ENCODE results near the gene TMEM59. TPM values are rescaled to one million over a fixed set of nuclear protein-coding genes. Genes with fewer than 3 reads are reported as not detected.
"Not testable (repeated sequence)": the region's sequence is repeated elsewhere in the genome, so short reads cannot be mapped to it uniquely, and the experiment has no call there.

TMEM59 gene
- total and polyA plus RNA-seq, 8 donors, result 235 to 468 (median 327) TPM

DNA sequence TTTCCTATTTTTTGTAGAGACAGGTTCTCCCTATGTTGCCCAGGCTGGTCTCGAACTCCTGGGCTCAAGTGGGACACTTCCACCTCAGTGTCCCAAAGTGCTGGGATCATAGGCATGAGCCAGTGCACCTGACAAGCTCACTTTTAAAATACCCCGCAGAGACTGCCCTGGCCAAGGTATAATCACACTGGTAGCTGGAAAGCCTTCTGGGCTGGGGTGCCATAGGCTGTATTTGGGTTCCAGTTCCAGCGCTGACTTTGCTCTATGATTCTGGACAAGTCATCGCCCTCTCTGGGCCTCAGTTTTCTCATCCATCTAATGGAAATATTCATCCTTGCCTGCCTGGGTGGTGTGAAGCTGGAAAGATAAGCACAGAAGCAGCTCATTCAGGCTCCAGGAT is 45.4 kb downstream of the TMEM59 start:
- H3K4me1 ChIP-seq, result no peaks in the 10 kb centered on the region
- H3K36me3 ChIP-seq, result no peaks in the 10 kb centered on the region
- no peak overlapping the region for H3K27ac ChIP-seq
- H3K9me3 ChIP-seq, result no peaks in the 10 kb centered on the region
- H3K27me3 ChIP-seq, result peaks cover 0 to 21% of the 10 kb centered on the region in 2 donors
- no peak for DNase-seq
- no peak overlapping the region for H3K4me3 ChIP-seq
- intact Hi-C loops (cut with DNase I), result no loop called here
- TF ChIP-seq, protein P1, sequence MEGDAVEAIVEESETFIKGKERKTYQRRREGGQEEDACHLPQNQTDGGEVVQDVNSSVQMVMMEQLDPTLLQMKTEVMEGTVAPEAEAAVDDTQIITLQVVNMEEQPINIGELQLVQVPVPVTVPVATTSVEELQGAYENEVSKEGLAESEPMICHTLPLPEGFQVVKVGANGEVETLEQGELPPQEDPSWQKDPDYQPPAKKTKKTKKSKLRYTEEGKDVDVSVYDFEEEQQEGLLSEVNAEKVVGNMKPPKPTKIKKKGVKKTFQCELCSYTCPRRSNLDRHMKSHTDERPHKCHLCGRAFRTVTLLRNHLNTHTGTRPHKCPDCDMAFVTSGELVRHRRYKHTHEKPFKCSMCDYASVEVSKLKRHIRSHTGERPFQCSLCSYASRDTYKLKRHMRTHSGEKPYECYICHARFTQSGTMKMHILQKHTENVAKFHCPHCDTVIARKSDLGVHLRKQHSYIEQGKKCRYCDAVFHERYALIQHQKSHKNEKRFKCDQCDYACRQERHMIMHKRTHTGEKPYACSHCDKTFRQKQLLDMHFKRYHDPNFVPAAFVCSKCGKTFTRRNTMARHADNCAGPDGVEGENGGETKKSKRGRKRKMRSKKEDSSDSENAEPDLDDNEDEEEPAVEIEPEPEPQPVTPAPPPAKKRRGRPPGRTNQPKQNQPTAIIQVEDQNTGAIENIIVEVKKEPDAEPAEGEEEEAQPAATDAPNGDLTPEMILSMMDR (IDR thresholded peaks at IDR 0.05), result no peak
- ATAC-seq, result no peak

DNA sequence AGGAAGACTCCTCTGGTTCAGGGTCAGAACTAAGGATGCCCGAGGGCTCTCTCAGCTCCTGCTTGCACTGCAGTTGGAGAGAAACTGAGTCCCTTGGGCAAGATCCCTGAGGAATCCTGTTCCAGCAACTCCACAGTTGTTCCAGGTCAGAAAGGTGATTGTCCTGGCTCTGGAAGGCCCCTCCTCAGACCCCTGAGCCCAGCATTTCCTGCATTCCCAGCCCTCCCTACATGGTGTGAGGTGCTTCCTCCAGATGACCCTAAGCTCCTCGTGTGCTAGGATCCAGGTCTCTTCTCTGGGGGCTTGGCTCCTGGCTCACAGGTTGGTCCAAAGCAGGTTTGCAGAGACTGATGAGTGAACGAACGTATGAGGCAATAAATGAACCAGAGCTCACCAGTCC is 46.5 kb downstream of the TMEM59 start:
- TF ChIP-seq, protein P1 (IDR thresholded peaks at IDR 0.05), result no peak
- H3K9me3 ChIP-seq, result no peaks in the 10 kb centered on the region
- no peak overlapping the region for H3K27ac ChIP-seq
- H3K27me3 ChIP-seq, result peaks cover 0 to 16% of the 10 kb centered on the region in 2 donors
- H3K4me1 ChIP-seq, result no peaks in the 10 kb centered on the region
- ATAC-seq (no peak), DNase-seq (no peak)
- intact Hi-C loops (cut with DNase I), result no loop called here
- H3K36me3 ChIP-seq, result no peaks in the 10 kb centered on the region
- no peak overlapping the region for H3K4me3 ChIP-seq

DNA sequence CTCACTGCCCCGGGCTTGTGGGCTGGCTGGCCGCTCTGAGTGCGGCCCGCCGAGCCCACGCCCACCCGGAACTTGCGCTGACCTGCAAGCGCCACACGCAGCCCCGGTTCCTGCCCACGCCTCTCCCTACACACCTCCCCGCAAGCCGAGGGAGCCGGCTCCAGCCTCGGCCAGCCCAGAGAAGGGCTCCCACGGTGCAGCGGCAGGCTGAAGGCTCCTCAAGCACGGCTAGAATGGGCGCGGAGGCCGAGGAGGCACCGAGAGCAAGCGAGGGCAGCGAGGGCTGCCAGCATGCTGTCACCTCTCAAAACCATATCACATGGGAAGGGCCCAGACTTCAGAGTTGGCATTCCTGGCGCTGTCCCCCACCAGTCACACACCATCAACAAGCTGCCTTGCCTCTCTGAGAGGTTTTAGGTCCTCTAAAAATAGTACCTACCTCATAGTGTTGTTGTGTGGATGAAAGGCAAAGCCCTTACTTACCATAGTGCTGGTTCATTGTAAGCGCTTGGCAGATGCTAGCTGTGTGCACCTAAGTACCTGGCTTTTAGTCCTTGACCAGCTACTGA is 48.4 kb downstream of the TMEM59 start:
- intact Hi-C loops (cut with DNase I), result no loop called here
- peaks cover 0 to 15% of the 10 kb centered on the region in 2 donors for H3K27me3 ChIP-seq
- no peak overlapping the region for H3K27ac ChIP-seq
- TF ChIP-seq, protein P1 (IDR thresholded peaks at IDR 0.05), result no peak
- no peaks in the 10 kb centered on the region for H3K9me3 ChIP-seq
- ATAC-seq (no peak), DNase-seq (no peak)
- no peak overlapping the region for H3K4me3 ChIP-seq
- H3K36me3 ChIP-seq, result no peaks in the 10 kb centered on the region
- H3K4me1 ChIP-seq, result no peaks in the 10 kb centered on the region

DNA sequence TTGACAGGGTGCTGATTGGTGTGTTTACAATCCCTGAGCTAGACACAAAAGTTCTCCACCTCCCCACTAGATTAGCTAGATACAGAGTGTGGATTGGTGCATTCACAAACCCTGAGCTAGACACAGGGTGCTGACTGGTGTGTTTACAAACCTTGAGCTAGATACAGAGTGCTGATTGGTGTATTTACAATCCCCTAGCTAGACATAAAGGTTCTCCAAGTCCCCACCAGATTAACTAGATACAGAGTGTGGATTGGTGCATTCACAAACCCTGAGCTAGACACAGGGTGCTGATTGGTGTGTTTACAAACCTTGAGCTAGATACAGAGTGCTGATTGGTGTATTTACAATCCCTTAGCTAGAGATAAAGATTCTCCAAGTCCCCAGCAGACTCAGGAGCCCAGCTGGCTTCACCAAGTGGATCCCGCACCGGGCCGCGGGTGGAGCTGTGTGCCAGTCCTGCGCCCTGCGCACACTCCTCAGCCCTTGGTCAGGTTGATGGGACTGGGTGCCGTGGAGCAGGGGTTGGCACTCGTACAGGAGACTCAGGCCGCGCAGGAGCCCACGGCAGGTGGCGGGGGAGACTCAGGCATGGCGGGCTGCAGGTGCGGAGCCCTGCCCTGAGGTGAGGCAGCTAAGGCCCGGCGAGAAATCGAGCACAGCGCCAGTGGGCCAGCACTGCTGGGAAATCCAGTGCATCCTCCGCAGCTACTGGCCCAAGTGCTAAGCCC is 49.1 kb downstream of the TMEM59 start:
- DNase-seq; H3K27ac ChIP-seq; ATAC-seq; intact Hi-C loops (cut with DNase I); H3K4me3 ChIP-seq; H3K9me3 ChIP-seq; H3K4me1 ChIP-seq; H3K36me3 ChIP-seq: not testable (repeated sequence)
- peaks cover 0 to 14% of the 10 kb centered on the region in 2 donors for H3K27me3 ChIP-seq

DNA sequence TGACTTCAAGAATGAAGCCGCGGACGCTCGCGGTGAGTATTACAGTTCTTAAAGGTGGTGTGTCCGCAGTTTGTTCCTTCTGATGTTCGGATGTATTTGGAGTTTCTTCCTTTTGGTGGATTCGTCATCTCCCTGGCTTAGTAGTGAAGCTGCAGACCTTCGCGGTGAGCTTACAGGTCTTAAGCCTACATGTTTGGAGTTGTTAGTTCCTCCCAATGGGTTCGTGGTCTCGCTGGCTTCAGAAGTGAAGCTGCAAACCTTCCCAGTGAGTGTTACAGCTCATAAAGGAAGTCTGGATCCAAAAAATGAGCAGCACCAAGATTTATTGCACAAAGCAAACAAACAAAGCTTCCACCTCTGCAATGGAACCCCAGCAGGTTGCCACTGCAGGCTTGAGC is 49.8 kb downstream of the TMEM59 start:
- TF ChIP-seq, protein P1 (IDR thresholded peaks at IDR 0.05), result no peak
- H3K36me3 ChIP-seq, result no peaks in the 10 kb centered on the region
- ATAC-seq, result no peak
- no peak overlapping the region for H3K27ac ChIP-seq
- DNase-seq, result no peak
- H3K9me3 ChIP-seq, result no peaks in the 10 kb centered on the region
- intact Hi-C loops (cut with DNase I), result no loop called here
- no peaks in the 10 kb centered on the region for H3K4me1 ChIP-seq
- no peak overlapping the region for H3K4me3 ChIP-seq
- peaks cover 0 to 7% of the 10 kb centered on the region in 2 donors for H3K27me3 ChIP-seq

All from left lung (tissue), 10 donors.